HG03558 (cell line): Measurements from ENCODE around the gene PLA2G5.
"Not testable (repeated sequence)": the region's sequence is repeated elsewhere in the genome, so short reads cannot be mapped to it uniquely, and the experiment has no call there.

Source experiments
- ATAC-seq: cut with Tn5 transposase; IDR thresholded peaks from one replicate; pipeline ENCODE4 v1.9.1; 2021; ENCODE audit warnings: moderate number of reproducible peaks; ENCODE audit not compliant: unreplicated experiment; ENCODE audit errors: extremely low read depth

The PLA2G5 gene

GRCh38 chr1:20112279-20113000, 42.4 kb downstream of the PLA2G5 start:
- ATAC-seq, result no peak

GRCh38 chr1:20114021-20114648, 44.1 kb downstream of the PLA2G5 start:
- no peak for ATAC-seq

- no peak for ATAC-seq
Measured at GRCh38 chr1:20115479-20115878, 45.5 kb downstream of the PLA2G5 start.

GRCh38 chr1:20115916-20116315, 45.9 kb downstream of the PLA2G5 start:
- no peak for ATAC-seq

- ATAC-seq, result no peak
Measured at GRCh38 chr1:20117236-20117635, 47.2 kb downstream of the PLA2G5 start.

- no peak for ATAC-seq
Measured at GRCh38 chr1:20119347-20119746, 49.4 kb downstream of the PLA2G5 start, which contains the start of gene PLA2G2D. Gene PLA2G2D (minus strand): TSS chr1:20119536. CDS start chr1:20119498, 38 bp downstream.

- ATAC-seq, result no peak
Measured at GRCh38 chr1:20120796-20121195, 50.8 kb downstream of the PLA2G5 start.

GRCh38 chr1:20123722-20124455, 53.9 kb downstream of the PLA2G5 start:
- ATAC-seq, result no peak

- no peak for ATAC-seq
Measured at GRCh38 chr1:20124456-20125057, 54.6 kb downstream of the PLA2G5 start.

- ATAC-seq, result no peak
Measured at GRCh38 chr1:20125100-20125499, 55.1 kb downstream of the PLA2G5 start.

GRCh38 chr1:20126041-20126805, 56.2 kb downstream of the PLA2G5 start:
- ATAC-seq, result no peak

- no peak for ATAC-seq
Measured at GRCh38 chr1:20126806-20127440, 56.9 kb downstream of the PLA2G5 start.

GRCh38 chr1:20130518-20130917, 60.5 kb downstream of the PLA2G5 start:
- not testable (repeated sequence) for ATAC-seq

- ATAC-seq, result no peak
Measured at GRCh38 chr1:20134995-20135394, 65.0 kb downstream of the PLA2G5 start.

- no peak for ATAC-seq
Measured at GRCh38 chr1:20136249-20136648, 66.3 kb downstream of the PLA2G5 start.

GRCh38 chr1:20137055-20137454, 67.1 kb downstream of the PLA2G5 start:
- no peak for ATAC-seq

GRCh38 chr1:20137604-20138003, 67.6 kb downstream of the PLA2G5 start:
- ATAC-seq, result no peak

- ATAC-seq, result no peak
Measured at GRCh38 chr1:20138346-20138745, 68.4 kb downstream of the PLA2G5 start.

GRCh38 chr1:20138961-20139550, 69.1 kb downstream of the PLA2G5 start, which contains the start of gene PLA2G2F:
Gene PLA2G2F (plus strand): TSS chr1:20139323. CDS start chr1:20139428, 105 bp downstream.
- ATAC-seq, result no peak
